Astrocyte of the spinal cord (primary cell): Measurements from ENCODE around the gene KCNC4.

Experiments used
- DNase-seq: peaks from one replicate; pipeline ENCODE4 v3.0.0; 2011; ENCODE audit warnings: low read depth, low spot score
- H3K4me3 ChIP-seq: 2 replicates; pipeline ENCODE4 v1.5.1; 2011; ENCODE audit warnings: low read depth, mild to moderate bottlenecking, low read length, moderate library complexity
- CTCF ChIP-seq: IDR thresholded peaks from 2 replicates; pipeline ENCODE4 v1.5.1; 2012; ENCODE audit warnings: low read depth, mild to moderate bottlenecking, low read length, inconsistent platforms
- in situ Hi-C: cut with HindIII; loops from 2 replicates; pipeline ENCODE4 v1.10.0; 2017; ENCODE audit warnings: low sequenced_read_pairs

KCNC4 gene

DNA sequence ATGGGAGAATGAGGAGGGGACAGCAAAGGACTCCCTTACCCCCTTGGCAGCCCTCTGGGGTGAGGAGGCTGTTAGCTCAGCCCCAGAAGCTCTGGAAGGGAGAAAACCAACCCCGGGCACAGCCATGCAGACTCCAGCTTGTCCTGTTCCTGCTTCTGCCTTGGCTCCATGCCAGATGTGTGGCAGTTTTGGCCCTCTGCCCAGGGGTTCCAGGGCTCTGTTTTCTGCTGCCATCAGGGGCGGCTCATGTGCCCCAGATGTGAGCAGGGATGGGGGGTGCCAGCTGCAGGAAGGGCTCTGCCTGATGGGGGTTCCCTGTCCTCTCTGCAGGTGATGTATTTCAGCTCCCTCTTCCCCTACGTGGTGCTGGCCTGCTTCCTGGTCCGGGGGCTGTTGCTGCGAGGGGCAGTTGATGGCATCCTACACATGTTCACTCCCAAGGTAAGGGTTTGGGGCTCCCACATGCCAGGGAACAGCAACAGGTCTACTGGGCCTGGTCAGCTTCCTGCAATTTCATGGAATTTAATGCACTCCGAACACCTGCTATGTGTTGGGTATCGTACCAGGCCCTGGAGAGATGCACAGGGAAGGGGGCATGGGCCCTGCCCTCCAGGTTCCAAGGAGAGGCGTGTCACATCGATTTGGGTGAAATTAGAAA, 33.7 kb upstream of the KCNC4 start:
- no peak for TF ChIP-seq CTCF
- no peak overlapping the region for H3K4me3 ChIP-seq
- no peak for DNase-seq
- in situ Hi-C loops = no loop called here

GRCh38 chr1:110177775-110178174, 32.3 kb upstream of the KCNC4 start:
- H3K4me3 ChIP-seq = no peak overlapping the region
- in situ Hi-C loops = no loop called here
- no peak for DNase-seq
- no peak for TF ChIP-seq CTCF

GRCh38 chr1:110183642-110184167, 26.4 kb upstream of the KCNC4 start:
- TF ChIP-seq CTCF = no peak
- H3K4me3 ChIP-seq = no peak overlapping the region
- DNase-seq = no peak
- in situ Hi-C loops = no loop called here

DNA sequence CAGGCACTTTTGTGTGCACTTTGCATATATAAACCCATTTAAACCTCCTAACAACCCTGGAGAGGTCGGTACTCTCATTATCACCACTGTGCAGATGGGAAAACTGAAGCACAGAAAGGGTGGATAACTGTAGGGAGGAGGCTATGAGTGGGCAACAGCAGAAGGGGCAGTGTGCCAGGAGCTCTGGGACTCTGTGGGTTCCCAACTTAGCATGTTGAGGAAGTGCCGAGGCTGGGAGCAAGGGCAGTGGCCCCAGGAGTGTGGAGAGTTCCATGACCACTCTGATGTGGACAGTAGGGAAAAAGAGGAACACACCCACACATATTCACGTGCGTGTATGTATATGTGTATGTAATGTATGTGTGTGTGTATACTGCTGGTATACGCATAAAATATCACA, 25.7 kb upstream of the KCNC4 start:
- no peak overlapping the region for H3K4me3 ChIP-seq
- in situ Hi-C loops = no loop called here
- DNase-seq = no peak
- TF ChIP-seq CTCF = no peak

DNA sequence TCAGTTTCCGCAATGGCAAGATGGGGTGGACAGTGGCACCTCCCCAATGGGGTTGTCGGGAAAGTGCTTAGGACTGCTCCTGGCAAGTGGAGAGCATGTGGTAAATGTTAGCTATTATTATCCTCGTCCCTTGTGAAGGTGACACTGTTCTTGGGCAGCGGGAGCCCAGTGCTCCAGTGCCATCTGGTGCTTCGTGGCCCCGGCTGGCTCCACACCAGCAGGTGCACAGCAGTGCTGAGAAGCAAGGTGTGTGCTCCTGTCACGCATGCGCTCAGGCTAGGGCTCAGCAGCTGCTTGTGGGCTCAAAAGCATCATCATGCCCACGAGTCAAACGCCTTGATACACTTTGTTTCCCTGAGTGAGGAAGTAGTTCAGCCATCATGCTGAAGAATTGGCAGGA, 24.9 kb upstream of the KCNC4 start:
- in situ Hi-C loops = no loop called here
- H3K4me3 ChIP-seq = no peak overlapping the region
- DNase-seq = no peak
- TF ChIP-seq CTCF = no peak

DNA sequence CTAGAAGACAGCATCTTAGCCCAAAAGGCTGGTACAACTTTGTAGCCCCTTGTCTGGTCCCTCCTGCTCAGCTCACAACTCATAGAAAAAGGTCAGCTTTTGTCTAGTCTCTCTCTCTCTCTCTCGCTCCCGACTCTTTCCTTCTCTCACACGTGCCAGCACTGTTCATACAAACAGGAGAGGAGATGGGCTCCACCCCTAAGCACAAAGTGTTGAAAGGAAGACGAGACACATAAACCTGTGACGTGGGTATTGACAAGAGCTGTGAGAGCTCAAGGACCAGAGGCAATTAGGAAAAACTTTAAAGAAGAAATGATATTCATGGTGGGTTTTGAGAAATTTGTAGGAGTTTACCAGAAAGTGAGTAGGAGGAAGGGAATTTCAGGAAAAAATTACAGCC, 23.6 kb upstream of the KCNC4 start:
- in situ Hi-C loops = no loop called here
- DNase-seq = no peak
- no peak for TF ChIP-seq CTCF
- no peak overlapping the region for H3K4me3 ChIP-seq
